22Rv1 (cell line): ENCODE results near the gene SPIN1.

ENCODE experiments used
- H3K27ac ChIP-seq: fragments of 450-650 bp; 2 replicates; pipeline ENCODE4 v1.5.1; 2017
- ZFX ChIP-seq: fragments of 450-650 bp; IDR thresholded peaks from 2 replicates; pipeline ENCODE4 v1.6.1; 2017; ENCODE audit warnings: antibody characterized with exemption, borderline replicate concordance
- TF ChIP-seq, protein P1 (sequence below): fragments of 450-650 bp; IDR thresholded peaks from 2 replicates; pipeline ENCODE4 v1.5.1; 2017; ENCODE audit warnings: mild to moderate bottlenecking

SPIN1 gene

DNA sequence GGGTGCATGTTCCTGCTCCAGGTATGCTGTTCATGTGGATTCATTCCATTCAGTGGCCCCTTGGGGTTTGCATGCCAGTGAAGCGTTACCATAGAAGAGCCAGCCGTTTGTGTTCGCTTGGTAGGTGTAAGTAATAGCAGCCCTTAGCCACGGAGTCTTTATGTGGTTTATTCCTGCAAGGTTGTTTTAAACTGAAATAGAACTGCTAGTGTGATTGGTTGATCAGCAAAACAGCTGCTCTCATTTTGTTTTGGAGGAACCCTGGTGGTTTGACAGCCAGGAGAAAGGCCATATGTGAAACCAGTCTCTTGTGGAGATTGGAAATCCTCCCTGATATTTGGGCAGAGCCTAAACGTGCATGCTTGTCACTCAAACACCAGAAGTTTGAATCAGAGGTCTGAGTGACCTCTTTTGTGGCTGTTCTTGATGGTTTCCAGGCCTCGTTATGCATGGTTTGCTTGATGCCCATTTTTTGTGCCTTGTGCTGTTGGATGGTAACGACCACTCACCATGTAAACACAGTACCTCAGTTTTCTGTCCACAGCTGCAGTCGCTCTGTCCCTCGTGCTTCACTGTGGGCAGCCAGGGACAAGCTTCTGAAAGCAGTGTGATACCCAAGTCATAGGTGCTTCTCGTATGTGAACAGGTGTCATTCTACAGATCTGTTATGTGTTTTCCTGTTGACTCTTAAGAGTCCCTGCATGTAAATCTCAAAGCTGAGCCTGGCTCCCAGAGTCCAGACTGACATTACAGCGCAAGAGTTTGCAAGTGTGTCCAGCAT, 88.4 kb downstream of the SPIN1 start:
- no peak for TF ChIP-seq ZFX
- TF ChIP-seq, protein P1, sequence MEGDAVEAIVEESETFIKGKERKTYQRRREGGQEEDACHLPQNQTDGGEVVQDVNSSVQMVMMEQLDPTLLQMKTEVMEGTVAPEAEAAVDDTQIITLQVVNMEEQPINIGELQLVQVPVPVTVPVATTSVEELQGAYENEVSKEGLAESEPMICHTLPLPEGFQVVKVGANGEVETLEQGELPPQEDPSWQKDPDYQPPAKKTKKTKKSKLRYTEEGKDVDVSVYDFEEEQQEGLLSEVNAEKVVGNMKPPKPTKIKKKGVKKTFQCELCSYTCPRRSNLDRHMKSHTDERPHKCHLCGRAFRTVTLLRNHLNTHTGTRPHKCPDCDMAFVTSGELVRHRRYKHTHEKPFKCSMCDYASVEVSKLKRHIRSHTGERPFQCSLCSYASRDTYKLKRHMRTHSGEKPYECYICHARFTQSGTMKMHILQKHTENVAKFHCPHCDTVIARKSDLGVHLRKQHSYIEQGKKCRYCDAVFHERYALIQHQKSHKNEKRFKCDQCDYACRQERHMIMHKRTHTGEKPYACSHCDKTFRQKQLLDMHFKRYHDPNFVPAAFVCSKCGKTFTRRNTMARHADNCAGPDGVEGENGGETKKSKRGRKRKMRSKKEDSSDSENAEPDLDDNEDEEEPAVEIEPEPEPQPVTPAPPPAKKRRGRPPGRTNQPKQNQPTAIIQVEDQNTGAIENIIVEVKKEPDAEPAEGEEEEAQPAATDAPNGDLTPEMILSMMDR: no peak
- no peak overlapping the region for H3K27ac ChIP-seq

DNA sequence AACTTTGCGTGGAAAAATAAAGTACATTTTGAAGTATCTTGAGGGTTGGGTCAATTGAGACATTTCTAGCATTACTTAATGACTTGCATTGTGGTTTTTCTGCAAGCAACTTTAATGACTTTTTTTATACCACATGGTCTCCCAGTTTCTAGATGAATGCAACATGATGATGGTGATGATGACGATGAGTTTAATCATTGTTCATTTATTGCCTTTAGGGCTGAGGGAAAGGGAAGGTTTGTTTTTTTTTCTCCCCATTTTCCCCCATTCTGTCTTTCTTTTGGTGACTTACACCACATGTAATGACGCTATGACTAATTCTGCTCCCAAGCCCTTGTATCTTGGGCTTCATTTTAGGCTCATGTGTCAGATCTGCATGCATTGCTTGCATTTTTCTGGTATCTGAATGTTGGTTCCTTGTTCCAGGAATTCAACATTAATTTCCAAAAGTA, 89.1 kb downstream of the SPIN1 start:
- TF ChIP-seq, protein P1: no peak
- no peak for TF ChIP-seq ZFX
- no peak overlapping the region for H3K27ac ChIP-seq

GRCh38 chr9:88478246-88478645, 90.0 kb downstream of the SPIN1 start:
- no peak overlapping the region for H3K27ac ChIP-seq
- TF ChIP-seq, protein P1: no peak
- no peak for TF ChIP-seq ZFX

DNA sequence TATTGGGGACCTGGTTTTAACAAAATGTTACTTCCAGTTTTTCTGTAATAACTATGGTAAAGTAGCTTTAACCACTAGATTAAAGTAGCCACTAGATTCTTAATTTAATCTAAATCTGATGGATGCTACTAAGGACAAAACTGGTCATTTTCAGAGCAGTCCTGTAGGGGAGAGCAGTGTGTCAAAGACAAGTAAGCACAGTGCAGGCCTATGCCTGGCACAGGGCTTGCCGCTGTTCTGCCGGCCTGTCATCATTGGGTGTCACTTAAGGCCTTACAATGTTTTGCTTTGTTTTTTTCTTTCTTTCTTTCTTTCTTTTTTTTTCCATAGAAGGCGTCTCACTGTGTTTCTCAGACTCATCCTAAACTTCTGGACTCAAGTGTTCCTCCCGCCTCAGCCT, 93.7 kb downstream of the SPIN1 start:
- TF ChIP-seq, protein P1: no peak
- no peak for TF ChIP-seq ZFX

GRCh38 chr9:88488166-88488565, 99.9 kb downstream of the SPIN1 start:
- TF ChIP-seq ZFX: no peak
- TF ChIP-seq, protein P1: no peak
- H3K27ac ChIP-seq: no peak overlapping the region

More for the DNA sequence above, 93.7 kb downstream of the SPIN1 start:
- H3K27ac ChIP-seq: no peak overlapping the region

DNA sequence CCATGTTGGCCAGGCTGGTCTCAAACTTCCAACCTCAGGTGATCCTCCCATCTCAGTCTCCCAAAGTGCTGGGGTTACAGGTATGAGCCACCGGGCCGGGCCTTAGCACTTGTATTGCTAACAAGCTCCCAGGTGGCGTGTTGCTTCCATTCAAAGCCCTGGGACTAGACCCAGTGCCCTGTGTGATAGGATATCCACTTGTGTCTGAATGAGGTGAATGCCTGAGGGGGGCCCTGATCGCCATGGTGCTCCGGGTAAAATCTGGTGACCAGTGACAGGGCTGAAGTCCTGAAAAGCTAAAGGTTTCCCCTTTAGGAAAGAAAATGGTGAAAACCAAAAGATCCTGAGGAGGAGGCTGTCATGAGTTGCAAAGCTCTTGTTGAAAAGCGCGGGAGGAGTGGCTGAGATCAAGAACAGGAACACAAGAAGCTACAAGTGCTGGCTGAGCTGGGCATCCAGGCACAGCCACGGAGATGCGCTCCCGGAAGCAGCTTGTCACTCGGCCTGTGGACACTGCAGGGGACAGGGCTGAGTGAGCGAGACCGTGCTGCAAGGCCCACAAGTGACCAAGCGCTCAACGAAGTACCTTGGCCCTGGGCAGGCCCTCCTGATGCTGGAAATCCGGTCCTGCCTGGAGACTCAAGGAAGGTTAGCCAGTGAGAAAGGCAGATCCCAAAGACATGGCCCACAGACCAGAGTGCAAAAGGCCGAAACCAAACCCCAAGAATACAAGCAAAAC, 106.9 kb downstream of the SPIN1 start:
- no peak for TF ChIP-seq ZFX
- TF ChIP-seq, protein P1: no peak

DNA sequence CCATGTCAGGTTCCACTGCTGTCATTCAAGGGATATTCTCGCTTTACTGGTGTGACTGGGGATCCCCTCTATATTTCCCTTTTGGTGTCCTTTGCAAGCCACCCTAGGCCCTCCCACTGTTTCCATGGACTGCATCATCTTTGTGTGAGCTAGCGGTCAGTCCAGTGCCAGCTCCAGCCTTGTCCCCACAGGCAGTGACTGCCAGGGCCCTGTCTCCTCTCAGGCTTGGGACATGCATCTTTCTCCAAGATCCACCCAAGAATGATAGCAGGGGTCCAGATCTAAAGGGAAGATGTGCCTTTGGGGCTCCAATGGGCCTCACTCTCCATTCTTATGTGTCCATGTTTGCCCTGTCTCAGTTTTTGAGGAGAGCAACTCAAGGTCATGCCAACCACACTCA, 109.0 kb downstream of the SPIN1 start:
- no peak overlapping the region for H3K27ac ChIP-seq
- TF ChIP-seq, protein P1: no peak
- TF ChIP-seq ZFX: no peak

More for the DNA sequence above, 106.9 kb downstream of the SPIN1 start:
- H3K27ac ChIP-seq: no peak overlapping the region
